HFFc6 (cell line): Measurements from ENCODE around the gene SHE. TPM values are rescaled to one million over a fixed set of nuclear protein-coding genes. Genes with fewer than 3 reads are reported as not detected.

Experiments
- DNase-seq: peaks from one replicate; pipeline ENCODE4 v3.0.0-alpha.2; 2018
- H3K27ac Mint-ChIP-seq: 2 replicates; pipeline ENCODE4 v1.8.0; 2020; ENCODE audit warnings: mild to moderate bottlenecking, mixed read lengths
- H3K27me3 Mint-ChIP-seq: 2 replicates; pipeline ENCODE4 v1.8.0; 2021; ENCODE audit warnings: mild to moderate bottlenecking, moderate library complexity, mixed read lengths; ENCODE audit not compliant: insufficient read depth
- H3K36me3 Mint-ChIP-seq: 2 replicates; pipeline ENCODE4 v1.8.0; 2021; ENCODE audit warnings: low read depth, mixed read lengths
- H3K4me1 Mint-ChIP-seq: 2 replicates; pipeline ENCODE4 v1.8.0; 2020; ENCODE audit warnings: low read depth, mixed read lengths
- H3K4me3 Mint-ChIP-seq: 2 replicates; pipeline ENCODE4 v1.8.0; 2020; ENCODE audit warnings: mild to moderate bottlenecking, moderate library complexity, mixed read lengths
- H3K9me3 Mint-ChIP-seq: 2 replicates; pipeline ENCODE4 v1.8.0; 2020; ENCODE audit warnings: mild to moderate bottlenecking, mixed read lengths
- total RNA-seq, 6 experiments: library from RNA; stranded (reverse); fragmentation: NEBNext Ultra II Directional; extraction: Animal tissue kit (Norgen Biotek cat#: 25700); gene quantifications; 2 replicates in 1 of 6; 3 replicates in 5 of 6; pipeline ENCODE4 v1.2.3, GENCODE V29; 2021
- TF ChIP-seq, protein P1 (sequence below): fragments of 200-600 bp; sonication (generic); IDR thresholded peaks from 2 replicates; pipeline ENCODE4 v1.5.0; 2021; ENCODE audit warnings: antibody characterized with exemption, mild to moderate bottlenecking

SHE gene
- total RNA-seq, 6 experiments from 2014 or later: not detected

DNA sequence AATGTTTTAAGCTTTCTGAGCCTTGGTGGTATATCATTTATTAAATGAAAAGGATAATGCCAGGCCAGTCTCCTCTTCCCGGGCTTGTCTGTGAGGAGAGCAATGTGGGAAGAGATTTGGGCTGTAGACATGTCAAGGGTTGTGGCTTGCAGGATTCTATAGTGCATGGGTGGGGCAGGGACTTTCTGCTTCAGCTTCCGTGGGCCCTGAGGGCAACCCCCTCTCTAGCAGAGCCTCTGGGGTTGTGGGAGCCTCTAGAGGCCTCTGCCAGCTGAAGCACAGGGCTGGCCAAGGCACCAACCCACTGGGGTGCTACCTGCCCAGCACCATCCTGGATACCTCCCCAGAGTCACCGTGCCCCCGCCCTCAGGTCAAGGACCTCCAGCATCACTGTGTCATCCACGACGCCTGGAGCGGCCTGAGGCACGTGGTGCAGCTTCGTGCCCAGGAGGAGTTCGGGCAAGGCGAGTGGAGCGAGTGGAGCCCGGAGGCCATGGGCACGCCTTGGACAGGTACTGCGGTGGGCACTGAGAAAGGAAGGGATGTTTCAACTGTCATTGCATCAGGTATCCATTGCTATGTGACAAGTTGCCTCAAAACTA, 66.5 kb downstream of the SHE start:
- TF ChIP-seq, protein P1, sequence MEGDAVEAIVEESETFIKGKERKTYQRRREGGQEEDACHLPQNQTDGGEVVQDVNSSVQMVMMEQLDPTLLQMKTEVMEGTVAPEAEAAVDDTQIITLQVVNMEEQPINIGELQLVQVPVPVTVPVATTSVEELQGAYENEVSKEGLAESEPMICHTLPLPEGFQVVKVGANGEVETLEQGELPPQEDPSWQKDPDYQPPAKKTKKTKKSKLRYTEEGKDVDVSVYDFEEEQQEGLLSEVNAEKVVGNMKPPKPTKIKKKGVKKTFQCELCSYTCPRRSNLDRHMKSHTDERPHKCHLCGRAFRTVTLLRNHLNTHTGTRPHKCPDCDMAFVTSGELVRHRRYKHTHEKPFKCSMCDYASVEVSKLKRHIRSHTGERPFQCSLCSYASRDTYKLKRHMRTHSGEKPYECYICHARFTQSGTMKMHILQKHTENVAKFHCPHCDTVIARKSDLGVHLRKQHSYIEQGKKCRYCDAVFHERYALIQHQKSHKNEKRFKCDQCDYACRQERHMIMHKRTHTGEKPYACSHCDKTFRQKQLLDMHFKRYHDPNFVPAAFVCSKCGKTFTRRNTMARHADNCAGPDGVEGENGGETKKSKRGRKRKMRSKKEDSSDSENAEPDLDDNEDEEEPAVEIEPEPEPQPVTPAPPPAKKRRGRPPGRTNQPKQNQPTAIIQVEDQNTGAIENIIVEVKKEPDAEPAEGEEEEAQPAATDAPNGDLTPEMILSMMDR: no peak
- no peak overlapping the region for H3K27ac Mint-ChIP-seq
- peaks cover 15% of the 10 kb centered on the region for H3K4me1 Mint-ChIP-seq
- H3K27me3 Mint-ChIP-seq: peaks cover 6% of the 10 kb centered on the region
- no peak overlapping the region for H3K4me3 Mint-ChIP-seq
- H3K36me3 Mint-ChIP-seq: no peaks in the 10 kb centered on the region
- no peaks in the 10 kb centered on the region for H3K9me3 Mint-ChIP-seq
- DNase-seq: no peak

DNA sequence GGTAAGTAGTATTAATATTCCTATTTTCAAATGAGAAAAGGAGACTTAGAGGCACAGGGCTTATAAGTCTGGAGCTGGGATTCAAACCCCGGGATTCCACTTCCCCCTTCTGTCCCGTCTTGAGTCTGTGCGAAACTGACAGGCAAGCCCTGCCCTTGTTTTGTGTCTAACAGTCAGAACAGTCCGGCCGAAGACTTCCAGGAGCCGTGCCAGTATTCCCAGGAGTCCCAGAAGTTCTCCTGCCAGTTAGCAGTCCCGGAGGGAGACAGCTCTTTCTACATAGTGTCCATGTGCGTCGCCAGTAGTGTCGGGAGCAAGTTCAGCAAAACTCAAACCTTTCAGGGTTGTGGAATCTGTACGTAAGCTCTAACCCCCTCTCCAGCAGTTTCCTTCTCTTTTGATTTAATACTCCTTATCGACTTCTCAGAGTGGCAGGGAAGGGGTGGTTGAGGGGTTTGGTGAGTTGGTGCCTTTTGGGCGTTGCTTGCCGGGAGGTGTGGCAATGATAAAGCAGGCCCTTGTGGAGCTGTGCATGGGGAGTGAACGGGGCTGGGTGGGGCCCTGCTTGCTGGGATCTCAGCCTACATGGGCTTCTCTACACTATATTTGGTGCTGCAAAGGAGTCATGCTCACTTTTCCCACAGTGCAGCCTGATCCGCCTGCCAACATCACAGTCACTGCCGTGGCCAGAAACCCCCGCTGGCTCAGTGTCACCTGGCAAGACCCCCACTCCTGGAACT, 67.7 kb downstream of the SHE start:
- TF ChIP-seq, protein P1: no peak
- Mint-ChIP-seq H3K4me1 (peaks cover 25% of the 10 kb centered on the region), H3K27me3 (peaks cover 5% of the 10 kb centered on the region), H3K27ac (no peak overlapping the region), H3K4me3 (no peak overlapping the region), H3K9me3 (no peaks in the 10 kb centered on the region), H3K36me3 (no peaks in the 10 kb centered on the region)
- DNase-seq: no peak

GRCh38 chr1:154433161-154433764, 68.9 kb downstream of the SHE start:
- no peak for DNase-seq
- Mint-ChIP-seq H3K27ac (no peak overlapping the region), H3K4me3 (no peak overlapping the region), H3K4me1 (peaks cover 25% of the 10 kb centered on the region), H3K36me3 (peaks cover 4% of the 10 kb centered on the region; the same call in 1 of the 2 replicates), H3K9me3 (no peaks in the 10 kb centered on the region), H3K27me3 (peaks cover 5% of the 10 kb centered on the region)
- TF ChIP-seq, protein P1: no peak

GRCh38 chr1:154431586-154432373, 70.4 kb downstream of the SHE start:
- peak; percentile 94 for DNase-seq
- Mint-ChIP-seq H3K9me3 (no peaks in the 10 kb centered on the region), H3K27me3 (peaks cover 5% of the 10 kb centered on the region), H3K36me3 (peaks cover 4% of the 10 kb centered on the region; the same call in 1 of the 2 replicates), H3K27ac (peak overlapping the region; percentile 74), H3K4me3 (peak overlapping the region; percentile 29; the same call in 1 of the 2 replicates), H3K4me1 (peaks cover 25% of the 10 kb centered on the region)
- TF ChIP-seq, protein P1: no peak

DNA sequence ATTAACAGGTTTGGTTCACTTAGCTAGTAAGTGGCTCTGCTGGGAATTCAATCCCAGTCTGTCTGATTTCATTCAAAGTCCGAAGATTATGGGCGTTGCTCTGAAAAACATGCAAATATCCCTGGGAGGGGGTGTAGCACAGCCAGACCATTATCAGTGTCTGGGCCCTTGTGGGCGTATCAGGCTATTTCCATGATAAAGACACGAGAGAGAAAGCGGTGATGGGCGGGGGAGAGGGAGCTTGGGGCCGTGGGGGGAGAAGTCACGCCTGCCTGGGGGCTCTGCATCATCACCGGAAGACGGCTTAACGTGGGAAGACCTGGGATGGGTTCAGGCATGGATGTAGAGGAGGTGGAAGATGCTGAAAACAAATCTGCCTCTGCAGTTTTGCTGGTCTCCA, 71.3 kb downstream of the SHE start:
- peaks cover 25% of the 10 kb centered on the region for H3K4me1 Mint-ChIP-seq
- TF ChIP-seq, protein P1: no peak
- peak overlapping the region; percentile 56; the same call in 1 of the 2 replicates for H3K27ac Mint-ChIP-seq
- no peaks in the 10 kb centered on the region for H3K9me3 Mint-ChIP-seq
- peaks cover 4% of the 10 kb centered on the region; the same call in 1 of the 2 replicates for H3K36me3 Mint-ChIP-seq
- DNase-seq: no peak
- peaks cover 5% of the 10 kb centered on the region for H3K27me3 Mint-ChIP-seq
- H3K4me3 Mint-ChIP-seq: peak overlapping the region; percentile 47
